ENCODE data around the gene BTBD17. TPM values are rescaled to one million over a fixed set of nuclear protein-coding genes. Genes with fewer than 3 reads are reported as not detected.

The BTBD17 gene
- total and polyA plus RNA-seq, 2 experiments from 2014 or later, result 1.9 to 5.0 TPM

DNA sequence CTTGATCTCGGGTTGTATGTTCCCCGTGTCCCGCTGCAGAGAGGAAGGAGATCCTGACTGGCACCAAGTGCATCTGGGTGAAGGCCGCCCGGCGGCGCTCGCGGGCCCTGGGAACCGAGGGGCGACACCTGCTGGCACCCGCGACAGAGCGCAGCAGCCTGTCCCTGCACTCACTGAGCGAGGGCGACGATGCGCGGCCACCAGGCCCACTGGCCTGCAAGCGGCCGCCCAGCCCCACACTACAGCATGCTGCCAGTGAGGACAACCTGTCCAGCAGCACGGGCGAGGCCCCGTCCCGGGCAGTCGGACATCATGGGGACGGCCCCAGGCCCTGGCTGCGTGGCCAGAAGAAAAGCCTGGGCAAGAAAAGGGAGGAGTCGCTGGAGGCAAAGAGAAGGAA, 7.5 kb downstream of the BTBD17 start:
- Histone ChIP-seq H3K4me1 (ENCODE audit: insufficient read depth) (peaks cover 4% of the 10 kb centered on the region; the same call in 1 of the 2 replicates), H4K20me1 (replicated peaks; ENCODE audit: insufficient read depth) (no peaks in the 10 kb centered on the region; the same call in 1 of the 2 replicates), H3K4me3 (no peak overlapping the region), H3K27me3 (ENCODE audit: insufficient read depth) (peaks cover 76% of the 10 kb centered on the region), H3K9me2 (ENCODE audit: insufficient read depth) (no peaks in the 10 kb centered on the region), H3K27ac (ENCODE audit: low read depth) (no peak overlapping the region), H2AFZ (no peak overlapping the region), H3F3A (replicated peaks; ENCODE audit: low read depth) (no peaks in the 10 kb centered on the region), H3K36me3 (ENCODE audit: insufficient read depth) (no peaks in the 10 kb centered on the region), H3K79me2 (replicated peaks; ENCODE audit: insufficient read depth) (no peaks in the 10 kb centered on the region), H3K4me2 (no peak overlapping the region; the same call in 1 of the 2 replicates)
- TF ChIP-seq EZH2 (IDR thresholded peaks at IDR 0.05; ENCODE audit: low read depth, unreplicated experiment) (no peak), CREB1 (CRISPR knock-in tag; IDR thresholded peaks at IDR 0.05; ENCODE audit: low read depth) (peak; percentile 40; the same call in 1 of the 2 replicates)
- TF ChIP-seq, protein P1, sequence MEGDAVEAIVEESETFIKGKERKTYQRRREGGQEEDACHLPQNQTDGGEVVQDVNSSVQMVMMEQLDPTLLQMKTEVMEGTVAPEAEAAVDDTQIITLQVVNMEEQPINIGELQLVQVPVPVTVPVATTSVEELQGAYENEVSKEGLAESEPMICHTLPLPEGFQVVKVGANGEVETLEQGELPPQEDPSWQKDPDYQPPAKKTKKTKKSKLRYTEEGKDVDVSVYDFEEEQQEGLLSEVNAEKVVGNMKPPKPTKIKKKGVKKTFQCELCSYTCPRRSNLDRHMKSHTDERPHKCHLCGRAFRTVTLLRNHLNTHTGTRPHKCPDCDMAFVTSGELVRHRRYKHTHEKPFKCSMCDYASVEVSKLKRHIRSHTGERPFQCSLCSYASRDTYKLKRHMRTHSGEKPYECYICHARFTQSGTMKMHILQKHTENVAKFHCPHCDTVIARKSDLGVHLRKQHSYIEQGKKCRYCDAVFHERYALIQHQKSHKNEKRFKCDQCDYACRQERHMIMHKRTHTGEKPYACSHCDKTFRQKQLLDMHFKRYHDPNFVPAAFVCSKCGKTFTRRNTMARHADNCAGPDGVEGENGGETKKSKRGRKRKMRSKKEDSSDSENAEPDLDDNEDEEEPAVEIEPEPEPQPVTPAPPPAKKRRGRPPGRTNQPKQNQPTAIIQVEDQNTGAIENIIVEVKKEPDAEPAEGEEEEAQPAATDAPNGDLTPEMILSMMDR (conservative IDR thresholded peaks at IDR 0.05; ENCODE audit: low read depth in 2 of 2), result peak; percentile 77 to 100
- 0 out of 3 replicates have a peak overlapping the region, but pooled peaks have one; percentile 19 for H3K4me3 Mint-ChIP-seq
- H3K36me3 Mint-ChIP-seq (ENCODE audit: low read depth), result peaks cover 6% of the 10 kb centered on the region; the same call in 2 of the 3 replicates
- H3K27me3 Mint-ChIP-seq (ENCODE audit: insufficient read depth, low read depth, poor library complexity), result peaks cover 58% of the 10 kb centered on the region
- ATAC-seq, result peak; percentile 58
- H3K9me3 Mint-ChIP-seq, result no peaks in the 10 kb centered on the region
- DNase-seq (ENCODE audit: low spot score), result peak; percentile 91
- H3K4me1 Mint-ChIP-seq, result peaks cover 17% of the 10 kb centered on the region
- H3K27ac Mint-ChIP-seq, result no peak overlapping the region

- Mint-ChIP-seq H3K27me3 (ENCODE audit: insufficient read depth, low read depth, poor library complexity) (peaks cover 54% of the 10 kb centered on the region), H3K27ac (no peak overlapping the region), H3K4me3 (0 out of 3 replicates have a peak overlapping the region, but pooled peaks have one; percentile 19), H3K36me3 (ENCODE audit: low read depth) (peaks cover 2% of the 10 kb centered on the region; the same call in 1 of the 3 replicates), H3K9me3 (no peaks in the 10 kb centered on the region), H3K4me1 (peaks cover 13% of the 10 kb centered on the region)
- Histone ChIP-seq H2AFZ (no peak overlapping the region), H3F3A (replicated peaks; ENCODE audit: low read depth) (no peaks in the 10 kb centered on the region), H3K27ac (ENCODE audit: low read depth) (no peak overlapping the region), H3K4me1 (ENCODE audit: insufficient read depth) (peaks cover 4% of the 10 kb centered on the region; the same call in 1 of the 2 replicates), H3K79me2 (replicated peaks; ENCODE audit: insufficient read depth) (no peaks in the 10 kb centered on the region), H3K4me3 (no peak overlapping the region), H3K27me3 (ENCODE audit: insufficient read depth) (peaks cover 76% of the 10 kb centered on the region), H4K20me1 (replicated peaks; ENCODE audit: insufficient read depth) (no peaks in the 10 kb centered on the region; the same call in 1 of the 2 replicates), H3K36me3 (ENCODE audit: insufficient read depth) (no peaks in the 10 kb centered on the region), H3K4me2 (no peak overlapping the region), H3K9me2 (ENCODE audit: insufficient read depth) (no peaks in the 10 kb centered on the region)
- ATAC-seq (no peak), DNase-seq (ENCODE audit: low spot score) (no peak)
- TF ChIP-seq ZNF331 (CRISPR knock-in tag; IDR thresholded peaks at IDR 0.05; ENCODE audit: low read depth) (no peak), POLR2AphosphoS5 (IDR thresholded peaks at IDR 0.05; ENCODE audit: low read depth) (no peak), JUNB (IDR thresholded peaks at IDR 0.05; ENCODE audit: unreplicated experiment) (no peak), CREB1 (CRISPR knock-in tag; IDR thresholded peaks at IDR 0.05; ENCODE audit: low read depth) (no peak), STAT1 (IDR thresholded peaks at IDR 0.05; ENCODE audit: unreplicated experiment) (no peak), NANOG (IDR thresholded peaks at IDR 0.05; ENCODE audit: borderline replicate concordance) (no peak), EZH2 (IDR thresholded peaks at IDR 0.05; ENCODE audit: low read depth, unreplicated experiment) (no peak), ZNF462 (CRISPR knock-in tag; IDR thresholded peaks at IDR 0.05) (no peak)
- TF ChIP-seq, protein P1 (conservative IDR thresholded peaks at IDR 0.05; ENCODE audit: low read depth in 2 of 2), result no peak
These were observed 8.1 kb downstream of the BTBD17 start for GRCh38 chr17:74353446-74354060.

All from GM23338 (cell line).